SK-N-SH (cell line): ENCODE results near the gene CLTCL1. TPM values are rescaled to one million over a fixed set of nuclear protein-coding genes. Genes with fewer than 3 reads are reported as not detected.

Experiments used
- CTCF ChIA-PET: fragments of 300-600, 350-600 bp; formaldehyde crosslinking; extraction: SDS; loops from one replicate; lab custom pipeline; 2021; lab: Yijun Ruan, JAX
- POLR2A ChIA-PET: fragments of 350-600 bp; sonication (Branson Sonifier 250); formaldehyde crosslinking; extraction: SDS; loops from one replicate; lab custom pipeline; 2020; ENCODE audit warnings: antibody characterized with exemption, inconsistent platforms; lab: Yijun Ruan, JAX
- DNase-seq: peaks from one replicate; pipeline ENCODE4 v3.0.0; 2012
- H2AFZ ChIP-seq: fragments of 200-600 bp; sonication (generic); 2 replicates; pipeline ENCODE4 v1.8.1; 2016; ENCODE audit warnings: antibody characterized with exemption, mild to moderate bottlenecking, low read depth
- H3F3A ChIP-seq: fragments of 200-600 bp; sonication (generic); replicated peaks from 2 replicates; pipeline ENCODE3; 2016; ENCODE audit warnings: antibody characterized with exemption, mild to moderate bottlenecking; ENCODE audit not compliant: insufficient read depth
- H3K27ac ChIP-seq, 2 experiments: fragments of 200-500 bp in 1 of 2; fragments of 200-600 bp in 1 of 2; sonication (Bioruptor generic) in 1 of 2; sonication (generic), shearing (Covaris generic) in 1 of 2; 2 replicates each; pipeline versions ENCODE4 v1.5.1 to v1.6.1; 2014 to 2016; ENCODE audit warnings: low read depth in 2 of 2, inconsistent platforms in 1 of 2, low read length in 1 of 2, mild to moderate bottlenecking in 1 of 2, mixed read lengths in 1 of 2
- H3K27me3 ChIP-seq: fragments of 200-600 bp; sonication (generic), shearing (Covaris generic); 2 replicates; pipeline ENCODE4 v1.6.1; 2016; ENCODE audit warnings: mixed run types; ENCODE audit not compliant: insufficient read depth
- H3K36me3 ChIP-seq, 2 experiments: fragments of 200-500 bp in 1 of 2; fragments of 200-600 bp in 1 of 2; sonication (Bioruptor generic) in 1 of 2; sonication (generic) in 1 of 2; replicated peaks in 1 of 2; 2 replicates each; pipeline versions ENCODE3 to v1.5.1; 2014 to 2016; ENCODE audit warnings: low read length in 1 of 2, mild to moderate bottlenecking in 1 of 2; ENCODE audit not compliant: insufficient read depth in 2 of 2, control insufficient read depth in 1 of 2
- H3K4me1 ChIP-seq, 2 experiments: fragments of 200-500 bp in 1 of 2; fragments of 200-600 bp in 1 of 2; sonication (Bioruptor generic) in 1 of 2; sonication (generic), shearing (Covaris generic) in 1 of 2; 2 replicates each; pipeline versions ENCODE4 v1.5.1 to v1.6.1; 2014 to 2016; ENCODE audit warnings: low read depth in 1 of 2, low read length in 1 of 2, mixed run types in 1 of 2; ENCODE audit not compliant: insufficient read depth in 2 of 2, control insufficient read depth in 1 of 2
- H3K4me2 ChIP-seq: fragments of 200-600 bp; sonication (generic), shearing (Covaris generic); 2 replicates; pipeline ENCODE4 v1.6.1; 2017; ENCODE audit warnings: mixed run types
- H3K4me3 ChIP-seq, 2 experiments: fragments of 200-500 bp in 1 of 2; fragments of 200-600 bp in 1 of 2; sonication (Bioruptor generic) in 1 of 2; sonication (generic), shearing (Covaris generic) in 1 of 2; 2 replicates each; pipeline versions ENCODE4 v1.5.1 to v1.8.1; 2014 to 2016; ENCODE audit warnings: low read depth in 2 of 2, inconsistent platforms in 1 of 2, low read length in 1 of 2, mild to moderate bottlenecking in 1 of 2, mixed read lengths in 1 of 2, moderate library complexity in 1 of 2
- H3K79me2 ChIP-seq: fragments of 200-600 bp; sonication (generic); 2 replicates; pipeline ENCODE4 v1.8.1; 2017; ENCODE audit warnings: mild to moderate bottlenecking; ENCODE audit not compliant: insufficient read depth
- H3K9ac ChIP-seq: fragments of 200-600 bp; sonication (generic); 2 replicates; pipeline ENCODE4 v1.6.1; 2017; ENCODE audit warnings: mixed run types
- H3K9me2 ChIP-seq: fragments of 200-600 bp; sonication (generic); 2 replicates; pipeline ENCODE4 v1.6.1; 2017; ENCODE audit warnings: mixed run types
- H3K9me3 ChIP-seq: fragments of 200-600 bp; sonication (generic); 2 replicates; pipeline ENCODE4 v1.6.1; 2017; ENCODE audit warnings: mixed run types, mild to moderate bottlenecking, moderate library complexity
- H4K20me1 ChIP-seq: fragments of 200-600 bp; sonication (generic); 2 replicates; pipeline ENCODE4 v1.6.1; 2017; ENCODE audit warnings: mild to moderate bottlenecking, mixed run types; ENCODE audit not compliant: insufficient read depth
- CTCF ChIP-seq: fragments of 200-600 bp; sonication (generic); IDR thresholded peaks from 2 replicates; pipeline ENCODE4 v1.6.1; 2017; ENCODE audit warnings: antibody characterized with exemption, mild to moderate bottlenecking, moderate library complexity
- JUND ChIP-seq: IDR thresholded peaks from 2 replicates; pipeline ENCODE4 v1.4.0; 2012
- MEF2A ChIP-seq: IDR thresholded peaks from 2 replicates; pipeline ENCODE4 v1.4.0; 2012; ENCODE audit warnings: low read depth, borderline replicate concordance
- MXI1 ChIP-seq: IDR thresholded peaks from 2 replicates; pipeline ENCODE4 v1.6.1; 2012; ENCODE audit warnings: mild to moderate bottlenecking, low read depth, low read length, improper control_type of control experiment
- POLR2AphosphoS5 ChIP-seq: IDR thresholded peaks from 2 replicates; pipeline ENCODE4 v1.6.1; 2012; ENCODE audit warnings: low read depth, low read length
- RAD21 ChIP-seq: IDR thresholded peaks from 2 replicates; pipeline ENCODE4 v1.6.1; 2012; ENCODE audit warnings: mild to moderate bottlenecking, low read length
- RCOR1 ChIP-seq: fragments of 150-350 bp; IDR thresholded peaks from 2 replicates; pipeline ENCODE4 v1.6.1; 2017; ENCODE audit warnings: antibody characterized with exemption, low read length
- REST ChIP-seq: IDR thresholded peaks from 2 replicates; pipeline ENCODE4 v1.6.1; 2012; ENCODE audit warnings: mild to moderate bottlenecking, low read depth, low read length, moderate library complexity
- SIN3A ChIP-seq: IDR thresholded peaks from 2 replicates; pipeline ENCODE4 v1.6.1; 2012; ENCODE audit warnings: low read depth, mild to moderate bottlenecking, low read length, moderate library complexity, borderline replicate concordance
- SMC3 ChIP-seq: IDR thresholded peaks from 2 replicates; pipeline ENCODE4 v1.6.1; 2012; ENCODE audit warnings: low read depth, low read length, improper control_type of control experiment
- TCF12 ChIP-seq: IDR thresholded peaks from 2 replicates; pipeline ENCODE4 v1.4.0; 2012
- YY1 ChIP-seq: IDR thresholded peaks from 2 replicates; pipeline ENCODE4 v1.4.0; 2012; ENCODE audit warnings: low read depth, mild to moderate bottlenecking
- WGBS: methylation state at CpG from one replicate; pipeline ENCODE4 v1.1.6; 2017; ENCODE audit warnings: low lambda C conversion rate; 5-methylcytosine and 5-hydroxymethylcytosine counted together
- polyA plus RNA-seq, 3 experiments: library from polyadenylated mRNA; depleted of rRNA; stranded (reverse); fragments of >200 nt; gene quantifications; 2 replicates each; pipeline ENCODE4 v1.2.3, GENCODE V29; 2012
- TF ChIP-seq, protein P1 (sequence below): IDR thresholded peaks from 2 replicates; pipeline ENCODE4 v1.4.0; 2012; ENCODE audit warnings: low read depth, borderline replicate concordance
- TF ChIP-seq, protein P2 (sequence below): IDR thresholded peaks from 2 replicates; pipeline ENCODE4; 2012

Gene CLTCL1
- polyA plus RNA-seq, 1 of the 3 experiments (the other 2 are of a cell fraction), result 6.7 TPM

- WGBS, result 64% methylated on average over 7 of the region's 12 CpGs
- H3K9me3 ChIP-seq, result no peaks in the 10 kb centered on the region
- H2AFZ ChIP-seq, result no peak overlapping the region
- peak; percentile 73 for DNase-seq
- no peak overlapping the region for H3K9ac ChIP-seq
- peaks cover 60% of the 10 kb centered on the region for H3K79me2 ChIP-seq
- TF ChIP-seq TCF12 (no peak), MXI1 (no peak), CTCF (no peak), POLR2AphosphoS5 (no peak; the same call in 1 of the 2 replicates), SIN3A (no peak), JUND (no peak), RAD21 (no peak), SMC3 (no peak), REST (no peak), YY1 (no peak), RCOR1 (no peak), MEF2A (no peak)
- TF ChIP-seq, protein P1, sequence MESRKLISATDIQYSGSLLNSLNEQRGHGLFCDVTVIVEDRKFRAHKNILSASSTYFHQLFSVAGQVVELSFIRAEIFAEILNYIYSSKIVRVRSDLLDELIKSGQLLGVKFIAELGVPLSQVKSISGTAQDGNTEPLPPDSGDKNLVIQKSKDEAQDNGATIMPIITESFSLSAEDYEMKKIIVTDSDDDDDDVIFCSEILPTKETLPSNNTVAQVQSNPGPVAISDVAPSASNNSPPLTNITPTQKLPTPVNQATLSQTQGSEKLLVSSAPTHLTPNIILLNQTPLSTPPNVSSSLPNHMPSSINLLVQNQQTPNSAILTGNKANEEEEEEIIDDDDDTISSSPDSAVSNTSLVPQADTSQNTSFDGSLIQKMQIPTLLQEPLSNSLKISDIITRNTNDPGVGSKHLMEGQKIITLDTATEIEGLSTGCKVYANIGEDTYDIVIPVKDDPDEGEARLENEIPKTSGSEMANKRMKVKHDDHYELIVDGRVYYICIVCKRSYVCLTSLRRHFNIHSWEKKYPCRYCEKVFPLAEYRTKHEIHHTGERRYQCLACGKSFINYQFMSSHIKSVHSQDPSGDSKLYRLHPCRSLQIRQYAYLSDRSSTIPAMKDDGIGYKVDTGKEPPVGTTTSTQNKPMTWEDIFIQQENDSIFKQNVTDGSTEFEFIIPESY, result no peak
- TF ChIP-seq, protein P2, sequence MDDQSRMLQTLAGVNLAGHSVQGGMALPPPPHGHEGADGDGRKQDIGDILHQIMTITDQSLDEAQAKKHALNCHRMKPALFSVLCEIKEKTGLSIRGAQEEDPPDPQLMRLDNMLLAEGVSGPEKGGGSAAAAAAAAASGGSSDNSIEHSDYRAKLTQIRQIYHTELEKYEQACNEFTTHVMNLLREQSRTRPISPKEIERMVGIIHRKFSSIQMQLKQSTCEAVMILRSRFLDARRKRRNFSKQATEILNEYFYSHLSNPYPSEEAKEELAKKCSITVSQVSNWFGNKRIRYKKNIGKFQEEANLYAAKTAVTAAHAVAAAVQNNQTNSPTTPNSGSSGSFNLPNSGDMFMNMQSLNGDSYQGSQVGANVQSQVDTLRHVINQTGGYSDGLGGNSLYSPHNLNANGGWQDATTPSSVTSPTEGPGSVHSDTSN, result no peak
- H3F3A ChIP-seq, result peaks cover 4% of the 10 kb centered on the region
- peaks cover 27 to 62% of the 10 kb centered on the region in 2 experiments for H3K4me1 ChIP-seq
- CTCF ChIA-PET, result interaction anchor here (0.7 kb wide), 1 partner anchor 453 kb away, joined by 3 read pairs; no protein-coding TSS in a partner anchor
- H3K27ac ChIP-seq, result peak overlapping the region in 1 of 2 experiments; percentile 69; a peak in 2 of 4 replicates
- H3K27me3 ChIP-seq, result no peaks in the 10 kb centered on the region
- no peak overlapping the region for H3K4me3 ChIP-seq
- POLR2A ChIA-PET, result interaction anchor here (0.6 kb wide), 1 partner anchor 33 kb away, joined by 3 read pairs; no protein-coding TSS in a partner anchor
- H3K4me2 ChIP-seq, result peak overlapping the region; percentile 99; the same call in 1 of the 2 replicates
- peaks cover 0 to 9% of the 10 kb centered on the region in 2 experiments for H3K36me3 ChIP-seq
- peaks cover 13% of the 10 kb centered on the region; the same call in 1 of the 2 replicates for H4K20me1 ChIP-seq
- H3K9me2 ChIP-seq, result no peaks in the 10 kb centered on the region
These were observed 115.3 kb downstream of the CLTCL1 start for GRCh38 chr22:19176175-19176643.
